Stimulated activated CD4-positive, alpha-beta T cell treated with anti-CD3 and anti-CD28 coated beads, Interleukin-2, amount 100 ng/mL, for 48 hours (primary cell): Measurements from ENCODE around the gene RYR3.

Experiments used
- DNase-seq, 2 donors: peaks; one replicate each; pipeline ENCODE4 v3.0.0-alpha.2; 2020

Gene RYR3

DNA sequence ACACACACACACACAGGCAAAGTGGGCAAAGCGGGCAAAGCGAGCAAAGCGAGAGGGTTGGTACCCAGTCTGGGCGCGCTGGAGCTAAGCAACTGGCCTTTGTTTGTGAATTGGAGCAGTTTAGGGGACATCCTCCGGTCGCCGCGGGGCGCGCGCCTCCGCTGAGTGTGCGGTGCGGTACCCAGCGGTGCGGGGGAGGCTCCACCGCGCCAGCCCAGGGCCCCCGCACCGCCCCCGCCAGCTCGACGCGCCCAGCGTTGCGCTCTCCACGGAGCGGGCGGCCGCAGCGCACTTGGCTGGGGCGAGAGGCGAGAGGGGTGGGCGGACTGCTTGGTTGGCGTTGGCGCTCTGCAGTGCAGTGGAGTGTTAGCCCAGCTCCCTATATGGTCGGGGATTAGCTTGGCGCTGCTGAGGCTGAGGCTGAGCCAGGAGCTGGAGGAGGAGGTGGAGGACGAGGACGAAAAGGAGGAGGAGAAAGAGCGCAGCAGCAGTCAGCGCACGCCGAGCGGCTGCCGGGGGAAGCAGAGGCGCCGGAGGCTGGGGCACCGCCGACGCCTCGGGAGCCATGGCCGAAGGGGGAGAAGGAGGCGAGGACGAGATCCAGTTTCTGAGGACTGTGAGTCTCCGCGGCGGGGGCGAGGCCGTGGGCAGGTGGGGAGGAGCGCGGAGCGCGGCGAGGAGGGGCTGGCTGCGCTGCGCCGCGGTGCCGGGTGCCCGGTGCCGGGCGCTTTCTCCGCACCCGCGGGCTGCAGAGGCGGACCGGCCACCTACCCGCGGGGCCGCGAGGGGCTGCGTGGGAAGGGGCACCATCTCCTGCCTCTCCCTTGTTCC lies at the start of gene RYR3:
TSS of gene RYR3 (plus strand) at position 487 of the 831 bp plus-strand sequence. CDS start at position 566, 79 bp downstream.
- DNase-seq, result no peak

DNA sequence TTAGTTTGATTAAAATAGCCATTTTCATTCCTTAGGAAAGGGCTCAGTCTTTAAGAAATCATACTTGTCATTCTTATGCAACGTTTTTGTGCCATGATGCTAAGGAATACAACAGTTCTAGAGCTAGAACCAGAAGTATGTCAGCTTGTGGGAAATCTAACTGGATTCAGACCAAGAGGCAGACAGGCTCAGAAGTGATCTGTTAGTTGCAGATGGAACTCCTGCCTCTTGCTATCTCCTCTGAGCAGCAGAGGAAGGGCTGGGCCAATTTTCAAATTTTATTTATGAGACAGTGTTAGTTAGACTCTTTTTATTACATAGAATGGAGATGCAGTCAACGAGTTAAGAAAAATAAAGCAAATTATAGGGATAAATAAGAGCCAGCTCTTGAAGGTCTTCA lies 48.5 kb upstream of the RYR3 start:
- DNase-seq, result no peak

DNA sequence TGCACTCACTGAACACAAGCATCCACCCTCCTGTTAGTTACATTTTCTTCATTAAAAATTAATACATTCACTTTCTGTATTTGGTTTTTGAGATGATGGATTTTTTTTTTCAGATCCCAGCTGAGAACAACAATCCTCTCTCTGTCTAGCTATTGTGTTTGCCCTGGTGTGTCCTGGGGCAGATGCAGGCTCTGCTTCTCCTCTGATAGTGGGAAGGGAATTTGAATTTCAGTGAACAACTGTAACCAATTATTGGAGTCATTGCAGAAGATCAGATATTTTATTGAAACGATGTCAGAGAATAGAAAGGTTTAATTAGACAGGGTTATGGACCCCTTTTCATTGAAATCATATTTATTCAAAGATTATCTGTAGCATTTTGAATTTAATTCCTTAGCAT lies 33.1 kb upstream of the RYR3 start:
- no peak for DNase-seq

DNA sequence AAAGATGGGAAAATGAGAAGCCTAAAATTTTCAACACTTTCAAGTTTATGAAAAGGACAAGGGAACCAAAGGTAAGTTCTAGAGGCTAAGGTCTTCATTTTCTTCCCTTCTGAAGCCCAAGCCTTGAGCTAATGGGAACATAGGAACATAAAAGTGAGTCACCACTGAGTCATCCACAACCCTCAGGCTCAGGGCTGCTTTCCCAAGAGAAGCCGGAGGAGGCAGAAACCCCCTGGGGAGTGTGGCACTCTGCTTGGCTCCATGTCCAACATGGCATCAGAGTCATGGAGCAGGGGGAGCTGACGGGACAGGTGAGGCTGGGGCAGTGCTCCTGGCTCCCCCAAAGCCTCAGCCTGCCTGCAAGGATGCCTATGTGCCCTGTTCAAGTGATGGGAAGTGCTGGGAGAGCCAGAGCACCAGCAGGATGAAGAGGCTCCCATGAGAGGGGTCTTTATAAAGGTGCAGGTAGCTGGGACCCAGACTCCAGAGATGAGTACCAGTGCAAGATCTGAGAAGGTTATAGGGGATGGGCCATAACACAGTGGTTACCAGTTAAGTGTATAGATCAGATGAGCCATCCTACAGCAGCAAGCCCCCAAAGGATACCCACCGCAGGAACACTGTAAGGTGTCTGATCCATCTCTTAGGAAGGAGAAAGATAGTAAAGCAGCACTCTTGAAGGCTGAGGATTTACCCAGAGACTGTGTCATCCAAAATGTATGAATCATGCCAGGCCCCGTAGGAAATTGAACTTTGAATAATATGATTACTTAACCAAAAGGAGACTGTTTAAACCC lies 31.8 kb upstream of the RYR3 start:
- no peak for DNase-seq

DNA sequence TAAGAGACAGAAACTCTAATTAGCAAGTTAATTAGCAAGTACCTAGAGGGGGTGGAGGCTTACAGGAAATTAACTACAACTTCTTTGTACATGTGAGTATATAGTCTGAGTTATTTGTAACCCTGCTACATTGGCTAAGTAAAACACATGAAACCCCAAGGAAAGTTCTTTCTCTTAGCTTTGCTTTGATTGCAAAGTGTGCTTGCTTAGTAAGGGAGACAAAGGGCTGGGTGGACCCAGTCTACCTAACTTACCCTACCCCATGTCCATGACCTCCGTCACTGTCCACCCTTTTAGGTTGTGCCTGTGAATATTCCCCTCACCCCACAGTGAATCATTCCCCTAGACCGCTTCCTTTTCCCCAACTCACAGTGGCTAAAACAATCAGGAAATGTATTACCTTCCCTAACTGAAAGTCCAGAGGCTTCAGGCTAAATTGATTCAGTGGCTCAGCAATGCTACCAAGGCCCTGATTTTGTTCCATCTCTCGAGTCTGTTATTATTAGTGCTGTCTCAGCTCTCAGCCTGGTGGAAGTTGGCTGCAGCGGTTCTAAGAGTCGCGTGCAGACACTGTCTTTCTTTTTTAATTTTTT lies 31.1 kb upstream of the RYR3 start:
- no peak for DNase-seq

DNA sequence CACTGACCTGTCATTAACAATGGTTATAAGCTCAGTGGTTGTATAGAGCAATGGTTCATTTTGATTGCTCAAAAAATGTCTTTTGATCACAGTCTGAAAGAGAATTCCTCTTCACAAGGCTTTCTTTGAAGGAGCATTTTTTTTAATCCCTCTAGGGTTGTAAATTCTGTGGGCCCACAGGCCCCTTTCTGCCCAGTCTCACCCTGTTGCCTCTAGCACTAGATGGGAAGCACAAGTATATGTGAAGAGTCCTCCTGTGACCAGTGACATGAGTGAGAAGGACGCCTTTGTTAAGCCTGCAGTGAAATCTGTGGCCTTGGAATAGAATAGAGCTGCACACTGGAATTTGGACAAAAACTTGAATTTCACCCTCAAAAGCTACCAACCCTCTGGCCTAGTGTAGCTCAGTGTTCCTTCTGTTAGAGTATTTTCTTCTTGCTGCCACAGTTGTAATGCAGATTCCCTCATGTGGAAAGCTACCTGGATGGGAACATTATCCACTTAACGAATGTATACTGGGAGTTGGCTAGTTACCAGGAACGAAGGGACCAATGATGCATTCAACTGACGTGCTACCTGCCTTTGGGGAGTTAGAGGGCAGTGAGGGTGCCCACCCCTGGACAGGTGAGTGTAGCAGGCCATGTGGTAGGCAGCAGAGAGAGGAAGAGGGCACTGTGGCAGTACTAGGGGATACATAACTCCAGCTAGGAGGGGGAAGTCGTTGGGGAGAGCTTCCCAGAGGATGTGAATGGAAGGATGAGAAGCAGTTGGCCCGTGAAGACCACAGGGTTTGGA lies 28.3 kb upstream of the RYR3 start:
- DNase-seq, result no peak

DNA sequence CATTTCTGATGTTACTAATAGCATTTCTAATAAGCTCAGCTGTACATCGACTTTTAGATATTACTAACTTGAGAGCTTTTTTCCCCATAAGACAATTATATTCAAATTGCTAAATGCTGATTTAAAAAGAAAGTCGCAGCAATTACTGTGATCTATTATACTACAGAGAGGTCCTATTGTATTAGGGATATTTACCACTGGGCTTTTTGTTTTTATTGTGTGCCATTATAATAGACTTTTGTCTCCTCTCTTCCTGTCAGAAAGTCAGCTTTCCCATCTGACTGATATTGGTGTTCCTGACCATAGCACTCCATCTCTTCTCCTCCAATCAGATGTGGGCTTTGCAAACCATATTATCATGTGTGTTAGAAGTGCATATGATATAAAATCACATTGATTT lies 27.2 kb upstream of the RYR3 start:
- no peak for DNase-seq

DNA sequence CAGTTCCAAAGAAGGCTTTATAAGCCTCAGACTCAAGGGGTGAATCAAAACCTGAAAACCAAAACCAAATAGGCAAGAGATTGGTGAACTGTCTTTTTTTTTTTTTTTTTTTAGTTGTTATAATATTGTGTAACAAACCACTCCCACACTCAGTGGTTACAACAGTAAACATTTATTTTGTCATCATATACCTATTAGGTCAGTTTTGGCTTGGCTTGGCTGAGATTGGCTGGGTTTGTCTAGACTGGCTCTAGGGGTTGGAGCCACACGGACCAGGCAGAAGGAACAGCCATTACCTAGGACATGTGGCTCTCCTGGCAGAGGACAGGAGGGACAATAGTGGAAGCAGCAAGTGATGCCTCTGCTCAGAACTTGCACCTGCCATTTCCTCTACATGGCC lies 26.4 kb upstream of the RYR3 start:
- no peak for DNase-seq

DNA sequence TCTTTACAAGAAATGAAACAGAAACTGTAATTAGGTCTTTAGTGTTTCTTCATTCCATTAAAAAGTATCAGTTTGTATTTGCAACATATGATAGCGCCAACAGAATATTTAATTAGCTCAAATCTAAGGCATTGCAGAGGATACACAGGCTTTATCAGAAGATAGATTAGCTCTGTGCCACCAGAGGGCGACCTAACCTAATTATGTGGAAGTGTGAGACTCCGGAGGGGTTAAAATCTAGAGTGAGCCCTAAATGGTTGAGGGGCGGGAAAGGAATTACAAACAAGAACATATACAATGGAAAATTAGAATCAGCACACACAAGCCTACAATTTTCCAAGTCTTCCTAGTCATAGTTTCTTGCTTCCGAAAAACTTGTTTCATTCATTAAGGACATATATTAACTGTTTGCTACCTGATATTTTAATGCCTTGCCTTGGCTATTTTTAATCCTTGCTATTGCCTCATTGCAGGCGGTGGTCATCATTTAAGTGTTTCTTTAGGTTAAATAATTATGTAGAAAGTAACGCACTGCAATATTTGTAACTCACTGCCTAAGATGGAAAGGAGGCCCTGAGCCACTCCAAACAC lies 18.0 kb upstream of the RYR3 start:
- DNase-seq, result peak; percentile 48 to 60

DNA sequence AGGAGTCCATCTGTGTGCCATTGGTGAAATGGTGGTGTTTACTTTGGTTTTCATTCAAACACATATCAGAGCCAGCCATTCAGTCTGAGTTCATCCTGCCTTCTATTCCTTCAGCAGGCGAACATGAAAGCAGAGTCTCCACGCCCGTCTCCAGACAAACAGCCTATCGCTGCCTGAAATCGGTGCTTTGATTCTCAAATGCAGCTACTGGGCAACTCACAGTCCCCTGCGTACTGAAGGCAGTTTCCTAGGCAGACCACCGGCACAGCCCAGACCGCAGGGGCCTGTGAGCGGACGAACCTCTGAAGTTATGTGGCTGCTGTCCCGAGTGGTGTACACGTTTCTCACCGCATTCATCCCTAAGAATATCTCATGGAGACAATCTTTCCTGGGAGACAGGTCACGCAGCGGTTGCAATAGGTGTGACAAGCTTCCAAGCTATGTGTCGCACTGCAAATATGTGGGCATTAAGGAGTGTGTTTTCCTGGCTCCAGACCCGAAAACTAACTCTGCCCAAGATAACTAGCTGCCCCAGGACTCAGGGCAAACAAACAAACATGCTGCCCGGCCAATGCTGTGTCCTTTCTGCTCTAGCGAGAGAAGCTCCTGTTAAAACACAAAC lies 16.9 kb upstream of the RYR3 start:
- DNase-seq, result no peak

DNA sequence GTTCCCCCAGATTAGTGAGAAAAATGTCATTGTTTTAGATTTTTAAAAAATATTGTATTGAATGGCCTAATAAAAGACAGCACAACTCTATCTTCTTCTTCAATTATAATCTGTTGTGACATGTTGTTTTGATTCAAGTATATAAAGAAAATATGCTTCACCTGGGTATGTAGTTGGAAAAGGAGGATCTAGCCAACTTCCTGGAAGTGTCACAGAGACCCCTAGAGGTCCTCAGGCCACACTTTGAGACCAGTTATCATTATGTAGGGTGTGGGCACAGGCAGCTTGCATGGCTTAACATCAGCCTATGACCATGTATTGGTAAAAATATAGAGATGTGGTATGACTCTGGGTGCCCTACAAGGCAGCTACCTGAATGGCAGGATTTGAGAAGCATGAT lies 14.7 kb upstream of the RYR3 start:
- DNase-seq, result no peak

DNA sequence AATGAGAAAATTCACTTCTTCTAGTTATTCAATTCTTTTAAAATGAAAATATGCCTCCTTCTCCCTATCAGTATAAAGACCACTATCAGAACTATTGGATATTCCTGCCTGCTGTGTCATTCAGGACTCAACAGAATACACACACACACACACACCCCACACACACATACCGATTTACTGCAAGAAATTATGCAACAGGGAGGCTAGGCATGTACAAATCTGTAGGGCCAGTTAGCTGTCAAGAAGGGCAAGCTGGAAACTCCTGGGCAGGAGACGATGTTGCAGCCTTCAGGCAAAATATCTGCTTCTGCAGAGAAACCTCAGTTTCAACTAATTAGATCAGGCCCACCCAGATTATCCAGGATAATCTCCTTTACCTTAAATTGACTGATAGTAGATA lies 13.9 kb upstream of the RYR3 start:
- no peak for DNase-seq

DNA sequence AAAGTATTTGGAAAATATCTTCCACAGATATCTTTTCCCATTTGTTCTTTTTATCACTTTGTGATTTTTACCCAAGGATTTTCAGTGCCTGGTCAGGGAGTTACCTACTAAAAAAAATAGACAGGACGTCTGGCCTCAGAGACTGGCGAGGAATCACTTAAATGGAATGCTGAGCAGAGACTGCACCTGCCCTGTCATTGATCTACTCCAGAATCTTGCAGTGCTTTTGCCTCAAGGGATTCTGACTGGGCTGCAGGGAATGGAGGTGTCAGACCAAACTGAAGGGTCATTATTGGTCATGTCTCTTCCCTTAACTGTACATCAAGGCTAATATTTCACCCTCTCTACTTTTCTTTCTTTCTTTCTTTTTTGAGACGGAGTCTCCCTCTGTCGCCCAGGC lies 12.1 kb upstream of the RYR3 start:
- DNase-seq, result no peak

DNA sequence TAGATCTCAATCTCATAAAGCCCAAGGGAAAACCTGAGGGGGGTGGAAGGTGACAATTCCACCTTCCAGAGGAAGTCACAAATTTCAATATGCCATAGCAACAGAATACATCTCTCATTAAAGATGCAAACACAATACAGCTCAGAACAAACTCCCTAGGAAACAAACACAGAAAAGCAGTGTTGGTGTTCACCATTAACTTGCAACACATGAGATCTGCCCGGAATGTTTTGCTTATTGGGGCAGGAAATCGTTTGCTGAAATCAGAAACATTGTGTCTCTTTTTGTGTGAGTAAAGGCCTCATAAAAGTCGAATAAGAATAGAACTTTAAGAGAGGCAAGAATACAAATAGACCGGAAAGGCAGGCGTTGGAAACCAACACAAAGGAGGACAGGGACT lies 5.8 kb upstream of the RYR3 start:
- no peak for DNase-seq

DNA sequence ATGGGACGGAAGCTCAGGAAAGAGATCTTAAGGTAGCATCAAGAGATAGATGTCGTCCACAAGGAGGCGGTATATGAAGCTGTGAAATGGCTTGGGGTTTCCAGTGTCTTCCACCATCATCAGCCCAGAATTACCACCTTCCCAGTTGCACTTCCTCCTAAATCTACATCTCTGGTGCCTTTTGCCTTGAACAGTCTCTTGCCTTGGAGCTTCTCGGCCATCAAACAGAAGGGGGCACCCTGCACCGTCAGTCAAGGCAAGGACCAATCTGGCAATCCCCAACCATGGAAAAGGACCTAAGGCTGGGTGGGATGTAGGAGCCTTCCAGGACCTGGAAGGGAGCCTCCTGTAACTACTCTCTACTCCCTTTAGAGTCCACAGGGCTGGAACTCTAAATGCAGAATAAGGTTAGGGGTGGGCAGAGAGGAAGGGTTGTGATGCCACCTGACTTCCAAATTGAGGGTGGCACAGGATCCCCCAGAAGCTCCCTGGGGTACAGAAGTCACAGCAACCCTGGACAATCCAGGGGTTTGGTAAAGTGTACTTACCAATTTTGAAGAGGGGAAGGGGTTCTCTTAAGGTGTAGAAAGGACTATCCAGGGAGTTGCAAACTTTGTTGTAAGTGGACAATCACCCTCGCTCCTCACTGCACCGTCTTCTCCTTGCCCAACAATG lies 1.0 kb upstream of the RYR3 start:
- no peak for DNase-seq

DNA sequence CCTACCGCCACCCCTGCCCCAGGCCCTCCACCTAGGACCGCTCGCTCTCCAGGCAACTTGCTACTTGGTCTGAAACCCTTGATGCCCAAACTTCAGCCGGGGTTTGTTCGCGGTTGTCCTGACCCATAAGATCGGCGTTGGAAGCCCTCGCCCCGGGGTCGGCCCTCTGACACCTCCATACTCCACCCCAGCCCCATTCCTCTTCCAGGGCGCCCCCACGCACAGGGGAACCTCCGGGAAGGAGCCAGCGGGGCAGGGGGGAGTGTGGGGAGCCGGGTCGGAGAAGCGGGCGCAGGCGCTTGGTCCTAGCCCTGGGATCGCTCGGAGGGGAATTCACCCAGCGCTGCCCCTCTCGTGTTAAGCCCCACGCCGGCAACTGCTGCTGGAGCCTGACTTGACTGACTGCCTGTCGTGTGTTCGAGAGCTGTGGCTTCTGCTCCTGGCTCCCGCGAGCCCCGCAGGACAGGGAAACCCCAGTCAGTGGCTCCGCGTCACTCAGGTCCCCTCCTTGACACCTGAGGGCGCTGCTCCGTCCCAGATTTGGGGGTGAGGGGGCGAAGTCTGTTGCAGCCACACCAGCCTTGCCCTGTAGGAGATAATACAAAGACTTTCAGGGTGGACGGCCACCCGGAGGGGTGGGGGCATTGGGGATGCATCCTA lies 675 bp downstream of the RYR3 start:
- DNase-seq, result no peak

DNA sequence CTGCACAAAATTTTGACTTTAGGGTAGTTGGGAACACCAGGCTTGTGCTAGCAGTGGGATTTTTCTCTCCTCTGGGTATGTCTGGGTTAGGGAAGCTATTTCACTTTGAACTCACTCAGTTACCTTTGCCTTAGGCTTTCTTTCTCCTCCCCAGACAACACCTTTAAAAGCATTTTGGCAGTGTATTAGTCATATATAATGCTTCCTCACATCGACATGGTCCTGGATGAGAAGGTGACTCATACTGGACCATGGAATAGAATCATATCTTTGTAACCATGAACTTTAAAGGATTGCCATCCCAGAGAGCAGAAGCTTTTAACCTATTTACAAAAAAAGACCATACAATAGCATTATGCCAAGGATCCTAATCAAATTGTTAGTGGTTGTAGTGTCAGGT lies 2.7 kb downstream of the RYR3 start:
- DNase-seq, result no peak

DNA sequence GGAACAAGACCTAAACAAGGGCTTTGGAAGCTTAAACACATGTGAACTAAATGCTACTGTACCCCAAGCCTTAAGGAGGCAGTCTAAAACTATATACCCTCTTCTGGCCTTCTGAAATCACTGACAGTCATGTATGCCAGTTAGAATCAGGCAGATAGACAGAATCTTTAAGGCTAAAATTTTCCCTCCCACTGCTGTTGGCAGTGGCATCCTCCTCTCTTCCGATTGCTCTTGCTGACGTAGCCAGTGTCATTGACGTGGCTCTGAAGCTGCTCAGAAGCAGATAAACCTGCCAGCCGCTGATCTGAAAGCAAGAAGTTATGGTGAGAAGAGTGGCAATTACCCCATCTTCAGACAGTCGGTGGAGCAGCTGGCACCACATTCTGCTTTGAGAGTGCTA lies 3.3 kb downstream of the RYR3 start:
- DNase-seq, result no peak

DNA sequence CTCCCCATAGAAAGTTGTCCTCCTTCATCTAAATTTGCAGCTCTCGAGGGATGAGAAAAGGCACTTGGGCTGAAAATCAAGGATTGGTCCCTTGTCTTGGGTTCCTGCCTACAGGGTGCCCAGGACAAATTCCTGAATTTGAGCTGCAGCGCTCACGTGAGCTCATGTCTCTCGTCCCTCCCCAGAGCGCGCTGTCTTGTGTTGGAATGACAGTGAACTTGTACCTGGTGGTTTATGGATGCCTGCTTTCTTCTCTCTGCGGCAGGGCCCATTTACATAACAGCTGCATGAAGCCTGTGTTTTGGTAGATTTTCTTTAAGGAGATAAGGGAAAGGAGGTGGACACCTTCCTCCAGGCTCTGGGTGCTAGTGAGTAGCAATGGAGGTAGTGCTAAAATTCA lies 4.3 kb downstream of the RYR3 start:
- no peak for DNase-seq

DNA sequence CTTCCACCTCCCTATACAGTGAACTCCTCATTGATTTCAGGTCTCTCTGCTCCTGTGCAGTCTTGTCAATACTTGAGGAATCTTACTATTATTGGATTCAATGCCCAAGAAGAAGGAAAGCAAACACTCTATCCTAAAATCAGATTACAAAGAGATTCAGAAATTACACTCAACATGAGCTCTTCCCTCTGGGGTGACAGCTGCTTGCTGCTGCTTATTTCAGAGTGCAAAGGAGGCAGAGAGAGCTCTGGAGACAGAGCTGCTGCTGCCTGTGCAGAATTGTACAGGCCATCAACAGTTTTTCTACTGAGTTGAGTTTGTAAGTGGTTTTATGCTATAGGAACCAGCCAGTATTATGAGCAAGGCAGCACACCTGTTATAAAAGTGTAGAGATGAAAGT lies 7.1 kb downstream of the RYR3 start:
- no peak for DNase-seq

DNA sequence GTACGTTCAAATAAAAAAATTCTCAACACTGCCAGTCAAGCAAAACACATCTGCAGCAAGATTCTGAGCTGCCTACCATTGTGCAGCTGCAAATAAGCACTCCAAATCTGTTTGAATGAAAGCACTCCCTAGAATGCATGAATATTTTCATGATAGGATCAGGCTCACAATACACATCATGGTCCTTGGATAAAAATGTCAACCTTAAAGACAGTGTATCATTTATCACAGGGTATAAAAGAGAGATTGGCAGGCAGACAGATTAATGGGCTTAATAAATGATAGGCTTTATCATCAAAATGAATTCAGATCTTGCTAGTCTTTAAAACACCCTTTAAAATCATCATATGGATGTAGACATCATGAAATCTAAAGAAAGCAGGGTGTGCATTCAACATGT lies 9.2 kb downstream of the RYR3 start:
- DNase-seq, result no peak
